Measurements from ENCODE around the gene FGD4.

FGD4 gene

GRCh38 chr12:32600681-32601080, 201.3 kb downstream of the FGD4 start:
- Histone ChIP-seq H3K27me3 (ENCODE audit: control insufficient read depth, insufficient read depth, low read length) (no peaks in the 10 kb centered on the region), H3K9ac (ENCODE audit: low read depth, low read length) (no peak overlapping the region), H3K4me3 (ENCODE audit: low read length) (no peak overlapping the region), H3K4me2 (ENCODE audit: low read length) (no peak overlapping the region), H3K36me3 (ENCODE audit: insufficient read depth, low read length) (peaks cover 76% of the 10 kb centered on the region), H3K4me1 (ENCODE audit: control insufficient read depth, insufficient read depth, low read length) (peaks cover 14% of the 10 kb centered on the region), H3K9me3 (replicated peaks; ENCODE audit: low read length) (no peaks in the 10 kb centered on the region)

- peaks cover 87% of the 10 kb centered on the region for H3K36me3 ChIP-seq (ENCODE audit: insufficient read depth, low read length)
These were observed 203.7 kb downstream of the FGD4 start for GRCh38 chr12:32603071-32603470.

GRCh38 chr12:32603858-32604257, 204.5 kb downstream of the FGD4 start:
- Histone ChIP-seq H3K4me2 (ENCODE audit: low read length) (no peak overlapping the region), H3K4me3 (ENCODE audit: low read length) (no peak overlapping the region), H3K9ac (ENCODE audit: low read depth, low read length) (no peak overlapping the region), H3K36me3 (ENCODE audit: insufficient read depth, low read length) (peaks cover 87% of the 10 kb centered on the region), H3K9me3 (replicated peaks; ENCODE audit: low read length) (no peaks in the 10 kb centered on the region), H3K27me3 (ENCODE audit: control insufficient read depth, insufficient read depth, low read length) (no peaks in the 10 kb centered on the region), H3K4me1 (ENCODE audit: control insufficient read depth, insufficient read depth, low read length) (peaks cover 14% of the 10 kb centered on the region)

More at GRCh38 chr12:32603071-32603470, 203.7 kb downstream of the FGD4 start:
- H3K4me1 ChIP-seq (ENCODE audit: control insufficient read depth, insufficient read depth, low read length): peaks cover 14% of the 10 kb centered on the region
- H3K4me3 ChIP-seq (ENCODE audit: low read length): no peak overlapping the region
- no peak overlapping the region for H3K4me2 ChIP-seq (ENCODE audit: low read length)
- H3K9ac ChIP-seq (ENCODE audit: low read depth, low read length): no peak overlapping the region
- H3K9me3 ChIP-seq (replicated peaks; ENCODE audit: low read length): no peaks in the 10 kb centered on the region
- no peaks in the 10 kb centered on the region for H3K27me3 ChIP-seq (ENCODE audit: control insufficient read depth, insufficient read depth, low read length)

- Histone ChIP-seq H3K4me1 (ENCODE audit: control insufficient read depth, insufficient read depth, low read length) (peaks cover 14% of the 10 kb centered on the region), H3K9ac (ENCODE audit: low read depth, low read length) (no peak overlapping the region), H3K36me3 (ENCODE audit: insufficient read depth, low read length) (peaks cover 93% of the 10 kb centered on the region), H3K4me3 (ENCODE audit: low read length) (no peak overlapping the region), H3K27me3 (ENCODE audit: control insufficient read depth, insufficient read depth, low read length) (no peaks in the 10 kb centered on the region), H3K4me2 (ENCODE audit: low read length) (no peak overlapping the region), H3K9me3 (replicated peaks; ENCODE audit: low read length) (no peaks in the 10 kb centered on the region)
These were observed 205.2 kb downstream of the FGD4 start for GRCh38 chr12:32604565-32604964.

- peaks cover 93% of the 10 kb centered on the region for H3K36me3 ChIP-seq (ENCODE audit: insufficient read depth, low read length)
- H3K4me1 ChIP-seq (ENCODE audit: control insufficient read depth, insufficient read depth, low read length): peaks cover 14% of the 10 kb centered on the region
- H3K4me2 ChIP-seq (ENCODE audit: low read length): no peak overlapping the region
- H3K9me3 ChIP-seq (replicated peaks; ENCODE audit: low read length): no peaks in the 10 kb centered on the region
- H3K27me3 ChIP-seq (ENCODE audit: control insufficient read depth, insufficient read depth, low read length): no peaks in the 10 kb centered on the region
- no peak overlapping the region for H3K9ac ChIP-seq (ENCODE audit: low read depth, low read length)
- H3K4me3 ChIP-seq (ENCODE audit: low read length): no peak overlapping the region
These were observed 206.2 kb downstream of the FGD4 start for GRCh38 chr12:32605326-32606095.

- Histone ChIP-seq H3K9ac (ENCODE audit: low read depth, low read length) (no peak overlapping the region), H3K36me3 (ENCODE audit: insufficient read depth, low read length) (peaks cover 93% of the 10 kb centered on the region), H3K4me1 (ENCODE audit: control insufficient read depth, insufficient read depth, low read length) (peaks cover 14% of the 10 kb centered on the region), H3K27me3 (ENCODE audit: control insufficient read depth, insufficient read depth, low read length) (no peaks in the 10 kb centered on the region), H3K4me3 (ENCODE audit: low read length) (no peak overlapping the region), H3K4me2 (ENCODE audit: low read length) (no peak overlapping the region), H3K9me3 (replicated peaks; ENCODE audit: low read length) (no peaks in the 10 kb centered on the region)
These were observed 207.1 kb downstream of the FGD4 start for GRCh38 chr12:32606443-32606842.

- Histone ChIP-seq H3K9ac (ENCODE audit: low read depth, low read length) (no peak overlapping the region), H3K36me3 (ENCODE audit: insufficient read depth, low read length) (peaks cover 98% of the 10 kb centered on the region), H3K27me3 (ENCODE audit: control insufficient read depth, insufficient read depth, low read length) (no peaks in the 10 kb centered on the region), H3K4me1 (ENCODE audit: control insufficient read depth, insufficient read depth, low read length) (peaks cover 4% of the 10 kb centered on the region), H3K4me2 (ENCODE audit: low read length) (no peak overlapping the region), H3K4me3 (ENCODE audit: low read length) (no peak overlapping the region), H3K9me3 (replicated peaks; ENCODE audit: low read length) (no peaks in the 10 kb centered on the region)
These were observed 210.6 kb downstream of the FGD4 start for GRCh38 chr12:32609966-32610365.

- H3K4me2 ChIP-seq (ENCODE audit: low read length): no peak overlapping the region
- peaks cover 99% of the 10 kb centered on the region for H3K36me3 ChIP-seq (ENCODE audit: insufficient read depth, low read length)
- H3K27me3 ChIP-seq (ENCODE audit: control insufficient read depth, insufficient read depth, low read length): no peaks in the 10 kb centered on the region
- no peak overlapping the region for H3K9ac ChIP-seq (ENCODE audit: low read depth, low read length)
- no peaks in the 10 kb centered on the region for H3K9me3 ChIP-seq (replicated peaks; ENCODE audit: low read length)
- H3K4me1 ChIP-seq (ENCODE audit: control insufficient read depth, insufficient read depth, low read length): no peaks in the 10 kb centered on the region
- H3K4me3 ChIP-seq (ENCODE audit: low read length): no peak overlapping the region
These were observed 212.6 kb downstream of the FGD4 start for GRCh38 chr12:32611986-32612385.

GRCh38 chr12:32612658-32613614, 213.6 kb downstream of the FGD4 start:
- Histone ChIP-seq H3K4me2 (ENCODE audit: low read length) (no peak overlapping the region), H3K9me3 (replicated peaks; ENCODE audit: low read length) (no peaks in the 10 kb centered on the region), H3K4me1 (ENCODE audit: control insufficient read depth, insufficient read depth, low read length) (no peaks in the 10 kb centered on the region), H3K9ac (ENCODE audit: low read depth, low read length) (no peak overlapping the region), H3K4me3 (ENCODE audit: low read length) (no peak overlapping the region), H3K27me3 (ENCODE audit: control insufficient read depth, insufficient read depth, low read length) (no peaks in the 10 kb centered on the region), H3K36me3 (ENCODE audit: insufficient read depth, low read length) (peaks cover 100% of the 10 kb centered on the region)

- Histone ChIP-seq H3K4me1 (ENCODE audit: control insufficient read depth, insufficient read depth, low read length) (no peaks in the 10 kb centered on the region), H3K36me3 (ENCODE audit: insufficient read depth, low read length) (peaks cover 96% of the 10 kb centered on the region), H3K9me3 (replicated peaks; ENCODE audit: low read length) (no peaks in the 10 kb centered on the region), H3K27me3 (ENCODE audit: control insufficient read depth, insufficient read depth, low read length) (no peaks in the 10 kb centered on the region), H3K4me2 (ENCODE audit: low read length) (no peak overlapping the region), H3K4me3 (ENCODE audit: low read length) (no peak overlapping the region), H3K9ac (ENCODE audit: low read depth, low read length) (no peak overlapping the region)
These were observed 216.1 kb downstream of the FGD4 start for GRCh38 chr12:32615441-32615840.

- Histone ChIP-seq H3K4me3 (ENCODE audit: low read length) (no peak overlapping the region), H3K4me2 (ENCODE audit: low read length) (no peak overlapping the region), H3K9me3 (replicated peaks; ENCODE audit: low read length) (no peaks in the 10 kb centered on the region), H3K9ac (ENCODE audit: low read depth, low read length) (no peak overlapping the region), H3K27me3 (ENCODE audit: control insufficient read depth, insufficient read depth, low read length) (no peaks in the 10 kb centered on the region), H3K4me1 (ENCODE audit: control insufficient read depth, insufficient read depth, low read length) (no peaks in the 10 kb centered on the region), H3K36me3 (ENCODE audit: insufficient read depth, low read length) (peaks cover 94% of the 10 kb centered on the region)
These were observed 218.2 kb downstream of the FGD4 start for GRCh38 chr12:32617534-32617933.

All from skeletal muscle satellite cell (primary cell).